GM21526 (cell line): ENCODE data around the gene ARHGAP35.
"Not testable (repeated sequence)": the region's sequence is repeated elsewhere in the genome, so short reads cannot be mapped to it uniquely, and the experiment has no call there.

Experiments
- ATAC-seq: cut with Tn5 transposase; IDR thresholded peaks from one replicate; pipeline ENCODE4 v1.9.1; 2021; ENCODE audit warnings: moderate library complexity; ENCODE audit not compliant: unreplicated experiment, low FRiP score

Gene ARHGAP35

DNA sequence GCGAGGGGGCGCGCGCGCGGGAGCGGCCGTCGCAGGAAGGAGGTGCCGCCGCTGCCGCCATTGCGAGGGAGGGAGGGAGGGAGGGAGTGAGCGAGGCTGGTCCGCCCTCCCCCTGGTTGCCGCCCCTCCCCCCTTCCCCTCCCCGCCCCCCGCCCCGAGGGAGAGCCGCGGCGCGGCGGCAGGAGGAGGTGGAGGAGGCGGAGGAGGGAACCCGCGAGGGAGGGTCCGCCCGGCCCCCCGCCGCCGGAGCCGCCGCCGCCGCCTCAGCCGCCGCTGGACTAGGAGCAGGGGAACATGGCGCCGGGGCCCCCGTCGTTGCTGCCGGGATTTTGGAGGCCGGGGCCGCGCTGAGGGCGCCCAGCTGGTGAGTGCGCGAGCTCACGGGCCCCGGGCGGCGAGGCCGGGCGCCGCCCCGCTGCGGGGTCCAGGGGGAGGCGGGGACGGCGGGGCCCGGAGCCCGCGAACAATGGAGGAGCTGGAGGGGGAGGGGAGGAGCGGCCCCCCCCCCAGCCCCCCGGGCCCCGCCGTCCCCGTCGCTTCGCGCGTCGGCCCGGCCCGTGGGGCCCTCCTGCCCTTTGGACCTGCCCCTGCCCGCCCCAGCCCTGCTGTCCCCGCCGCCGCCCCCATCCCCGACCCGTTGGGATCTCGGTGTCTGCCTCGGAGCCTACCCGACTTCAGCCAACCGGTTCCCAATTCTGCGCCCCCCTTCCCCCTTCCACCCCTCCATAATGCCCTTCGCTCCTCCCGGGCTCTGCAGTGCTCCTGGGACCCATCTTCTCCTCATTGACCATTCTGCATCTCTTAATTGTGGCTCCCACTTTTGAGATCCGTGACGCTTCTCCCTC lies at the start of gene ARHGAP35:
Gene ARHGAP35, plus strand, starts transcription at position 152 of the 845 bp plus-strand sequence. CDS start 57,679 bp downstream, outside the sequence.
- ATAC-seq: peak; percentile 5

DNA sequence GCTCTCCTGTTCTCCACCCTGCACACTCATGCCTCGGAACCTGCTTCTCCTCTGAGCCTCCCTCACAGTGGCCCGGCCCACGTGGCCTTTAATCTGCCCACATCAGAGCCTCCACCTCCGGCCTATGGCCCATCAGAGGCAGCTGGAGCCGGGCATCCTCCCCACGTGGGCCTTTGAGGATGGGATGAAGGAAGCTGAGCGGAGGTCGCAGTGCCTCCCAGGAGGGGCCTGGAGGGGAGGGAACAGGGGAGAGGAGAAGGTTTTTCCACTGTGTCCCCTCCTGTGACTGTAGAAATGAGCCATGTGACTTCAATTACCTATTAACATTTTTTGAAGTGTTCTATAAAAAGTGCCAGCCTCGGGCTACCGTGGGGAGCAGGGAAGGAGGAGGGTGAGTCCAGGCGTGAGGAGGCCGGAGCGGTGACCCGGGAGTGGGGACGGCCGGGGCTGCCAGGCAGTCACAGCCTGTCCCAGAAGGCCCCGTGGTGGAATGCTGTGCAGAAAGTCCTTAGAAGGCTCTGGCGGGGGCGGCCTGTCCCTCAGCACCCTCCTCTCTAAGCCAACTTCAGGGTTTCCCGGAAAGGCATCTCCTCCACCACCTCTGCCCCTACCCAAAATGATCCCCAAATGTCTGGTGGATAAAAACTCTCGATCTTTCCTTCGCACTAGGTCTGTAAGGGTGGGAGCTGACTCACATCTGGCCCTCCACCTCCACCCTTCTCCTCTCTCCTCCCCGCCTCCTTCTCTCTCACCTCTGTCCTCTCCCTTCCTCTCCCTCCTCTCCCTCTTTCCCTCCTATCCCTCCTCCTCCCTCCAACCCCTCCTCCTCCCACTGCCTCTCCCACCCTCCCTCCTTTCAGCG lies 47.6 kb upstream of the ARHGAP35 start:
- ATAC-seq: no peak

DNA sequence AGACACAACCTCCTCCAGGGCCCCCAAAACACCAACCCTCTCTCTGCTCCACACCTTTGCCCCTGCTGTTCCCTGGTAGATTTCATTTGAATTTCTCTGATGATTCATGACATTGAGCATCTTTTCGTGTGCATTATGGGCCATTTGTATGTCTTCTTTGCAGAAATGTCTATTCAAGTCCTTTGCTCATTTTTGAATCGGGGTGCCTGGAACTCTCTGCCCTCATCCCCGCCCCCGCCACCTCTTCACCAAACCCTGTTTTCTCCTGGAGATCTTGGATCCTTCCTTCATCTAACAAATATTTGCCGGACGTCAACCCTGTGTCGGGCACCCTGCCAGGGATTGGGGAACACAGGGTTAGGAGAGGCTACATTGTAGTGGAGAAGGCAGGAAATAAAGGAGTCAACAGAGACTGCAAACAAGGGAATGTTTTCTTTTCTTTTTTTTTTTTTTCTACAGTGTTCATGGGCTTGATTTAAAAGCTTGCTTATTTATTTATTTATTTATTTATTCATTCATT lies 46.9 kb upstream of the ARHGAP35 start:
- ATAC-seq: no peak

DNA sequence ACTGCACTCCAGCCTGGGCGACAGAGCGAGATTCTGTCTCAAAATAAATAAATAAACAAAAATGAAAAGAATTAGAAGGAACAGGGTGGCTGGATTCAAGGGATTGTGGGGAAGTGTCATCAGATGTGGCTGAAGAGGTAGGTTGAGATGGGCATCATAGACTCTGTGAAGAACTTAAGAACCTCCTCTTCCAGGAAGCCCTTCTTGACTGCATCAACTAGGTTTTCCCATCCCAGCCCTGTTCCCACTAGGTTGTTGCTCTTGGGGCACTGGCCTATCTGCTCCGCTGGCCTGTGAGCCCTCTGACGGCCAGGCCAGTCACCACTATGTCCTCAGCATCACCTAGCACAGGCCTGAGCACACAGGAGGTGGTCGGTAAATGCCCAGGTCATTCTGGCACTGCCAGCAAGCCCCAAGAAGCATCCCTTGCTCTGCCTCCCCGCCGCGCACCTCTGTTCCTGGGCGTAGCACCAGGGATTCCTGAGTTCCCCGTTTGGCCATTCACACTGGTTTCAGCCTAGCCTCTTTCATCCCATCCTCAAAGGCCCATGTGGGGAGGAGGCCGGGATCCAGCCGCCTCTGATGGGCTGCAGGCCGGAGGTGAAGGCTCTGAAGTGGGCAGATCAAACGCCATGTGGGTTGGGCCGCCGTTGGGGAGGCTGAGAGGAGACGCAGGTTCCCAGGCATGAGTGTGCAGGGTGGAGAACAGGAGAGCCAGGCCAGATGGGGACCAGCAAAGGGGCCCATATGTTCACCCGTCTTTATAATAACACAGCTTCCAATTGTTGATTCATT lies 44.8 kb upstream of the ARHGAP35 start:
- ATAC-seq: no peak

DNA sequence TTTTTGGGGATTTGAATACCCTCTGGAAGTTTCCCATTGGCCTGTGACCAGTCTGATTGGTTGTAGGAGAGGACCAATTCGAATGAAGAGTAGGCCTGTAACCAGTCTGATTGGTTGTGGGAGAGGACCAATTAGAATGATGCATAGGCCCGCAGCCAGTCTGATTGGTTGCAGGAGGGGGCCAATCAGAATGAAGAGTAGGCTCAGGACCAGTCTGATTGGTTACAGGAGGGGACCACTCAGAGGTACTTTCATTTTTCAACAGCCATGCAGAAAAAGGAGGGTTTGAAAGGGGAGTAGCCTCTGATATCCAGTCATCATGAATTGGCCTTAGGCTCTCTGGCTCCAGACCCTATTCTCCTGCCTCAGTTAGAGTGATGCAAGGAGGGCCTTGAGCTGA lies 42.0 kb upstream of the ARHGAP35 start:
- ATAC-seq: no peak

DNA sequence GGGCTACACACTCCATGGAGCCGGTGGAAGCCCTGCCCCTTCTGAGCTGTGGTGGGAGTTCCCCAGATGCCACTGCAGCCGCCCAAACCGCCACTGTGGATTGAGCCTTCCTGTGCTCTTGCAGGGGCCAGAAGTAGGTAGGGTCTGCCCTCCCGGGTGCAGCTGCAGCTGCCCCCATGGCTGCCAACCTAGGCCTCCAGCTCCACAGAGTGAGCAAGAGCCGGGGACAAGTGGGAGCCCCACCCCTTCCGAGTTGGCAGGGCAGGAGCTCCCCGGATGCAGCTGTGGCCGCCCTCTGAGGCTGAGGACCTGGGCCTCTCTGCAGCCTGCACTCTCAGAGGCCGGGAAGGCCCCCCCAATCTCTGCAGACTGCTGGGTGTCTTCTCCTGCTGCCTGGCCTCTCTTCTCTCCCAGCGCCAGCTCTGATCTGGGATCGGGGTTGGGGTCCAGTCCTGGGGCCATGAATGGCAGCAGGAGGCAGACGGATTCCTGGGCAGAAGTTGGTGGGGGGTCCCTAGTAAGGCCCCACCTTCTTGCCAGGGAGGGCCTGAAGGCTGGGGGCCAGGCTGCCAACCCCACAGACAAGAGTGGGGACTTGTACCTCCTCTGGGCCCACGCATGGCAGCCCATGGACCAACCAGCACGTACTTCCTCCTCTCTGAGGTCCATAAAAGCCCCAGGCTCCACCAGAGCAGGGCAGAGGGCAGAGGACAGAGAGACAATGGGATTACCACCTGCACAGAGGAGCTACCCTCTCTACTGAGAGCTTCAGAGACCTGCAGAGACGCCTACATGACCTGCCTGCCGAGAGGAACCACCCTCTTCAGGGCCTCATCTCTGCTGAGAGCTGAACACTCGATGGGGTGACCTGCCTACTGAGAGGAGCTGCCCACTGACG lies 39.0 kb upstream of the ARHGAP35 start:
- no peak for ATAC-seq

DNA sequence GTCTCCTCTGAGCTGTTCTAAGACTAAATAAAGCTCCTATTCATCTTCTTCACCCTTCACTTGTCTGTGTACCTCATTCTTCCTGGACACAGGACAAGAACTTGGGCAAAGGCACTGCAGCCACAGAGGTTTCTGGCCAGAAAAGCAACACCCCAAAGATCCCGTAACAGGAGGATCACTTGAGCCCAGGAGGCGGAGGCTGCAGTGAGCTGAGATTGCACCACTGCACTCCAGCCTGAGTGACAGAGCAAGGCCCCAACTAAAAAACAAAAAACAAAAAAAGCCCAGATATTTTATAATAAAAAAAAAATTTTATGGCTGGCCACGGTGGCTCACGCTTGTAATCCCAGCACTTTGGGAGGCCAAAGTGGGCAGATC lies 38.4 kb upstream of the ARHGAP35 start:
- ATAC-seq: not testable (repeated sequence)

DNA sequence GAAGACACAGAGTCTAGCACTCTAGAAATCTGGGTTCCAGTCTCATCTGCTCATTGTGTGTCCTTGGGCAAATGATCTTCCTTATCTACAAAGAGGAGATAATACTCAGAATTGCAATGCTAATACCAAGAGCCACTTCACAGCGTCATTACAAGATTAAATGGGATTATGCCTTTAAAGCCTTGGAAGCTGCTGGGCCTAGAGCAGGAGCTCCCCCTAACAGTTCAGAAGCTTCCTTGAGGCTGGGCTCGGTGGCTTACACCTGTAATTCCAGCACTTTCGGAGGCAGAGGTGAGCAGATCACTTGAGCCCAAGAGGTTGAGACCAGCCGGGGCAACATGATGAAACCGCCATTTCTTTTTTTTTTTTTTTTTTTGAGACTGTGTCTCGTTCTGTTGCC lies 37.7 kb upstream of the ARHGAP35 start:
- no peak for ATAC-seq

DNA sequence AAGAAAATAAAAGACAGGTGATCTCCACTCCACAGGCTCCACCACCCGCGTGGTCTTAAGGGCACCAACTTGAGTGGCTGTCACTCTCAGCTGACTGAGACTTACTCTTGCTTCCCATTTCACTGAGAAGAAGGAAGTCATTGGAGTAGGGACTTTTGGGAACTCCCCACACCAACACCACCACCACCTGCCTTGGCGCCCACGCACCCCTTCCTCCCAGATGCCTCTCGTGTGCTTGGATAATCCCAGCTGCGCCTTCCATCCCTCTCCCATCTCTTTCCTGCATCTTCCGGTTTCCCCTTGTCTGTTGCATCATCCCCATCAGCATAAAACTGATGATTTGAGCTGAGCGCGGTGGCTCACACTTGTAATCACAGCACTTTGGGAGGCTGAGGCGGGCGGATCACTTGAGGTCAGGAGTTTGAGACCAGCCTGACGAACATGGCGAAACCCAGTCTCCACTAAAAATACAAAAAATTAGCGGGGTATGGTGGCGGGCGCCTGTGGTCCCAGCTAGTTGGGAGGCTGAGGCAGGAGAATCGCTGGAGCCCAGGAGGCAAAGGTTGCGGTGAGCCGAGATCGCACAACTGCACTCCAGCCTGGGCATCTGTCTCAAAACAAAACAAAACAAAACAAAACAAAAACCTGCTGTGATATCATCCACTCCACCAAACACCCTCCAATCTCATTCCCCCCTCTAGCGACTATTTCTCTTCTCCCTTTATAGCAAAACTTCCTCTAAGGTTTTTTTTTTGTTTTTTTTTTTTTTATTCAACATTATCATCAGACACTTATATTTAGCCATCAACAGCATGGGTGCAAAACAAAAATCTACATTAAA lies 35.7 kb upstream of the ARHGAP35 start:
- no peak for ATAC-seq

DNA sequence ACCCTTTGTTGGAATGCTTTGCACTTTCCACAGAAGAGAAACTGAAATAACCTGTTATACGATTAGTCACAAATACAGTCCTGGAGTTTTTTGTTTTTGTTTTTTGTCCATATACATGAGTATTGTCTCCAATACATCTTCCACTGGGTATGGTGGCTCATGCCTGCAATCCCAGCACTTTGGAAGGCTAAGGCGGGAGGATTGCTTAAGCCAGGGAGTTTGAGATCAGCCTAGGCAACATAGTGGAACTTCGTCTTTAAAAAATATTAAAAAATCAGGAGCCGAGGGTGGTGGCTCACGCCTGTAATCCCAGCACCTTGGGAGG lies 35.1 kb upstream of the ARHGAP35 start:
- no peak for ATAC-seq

DNA sequence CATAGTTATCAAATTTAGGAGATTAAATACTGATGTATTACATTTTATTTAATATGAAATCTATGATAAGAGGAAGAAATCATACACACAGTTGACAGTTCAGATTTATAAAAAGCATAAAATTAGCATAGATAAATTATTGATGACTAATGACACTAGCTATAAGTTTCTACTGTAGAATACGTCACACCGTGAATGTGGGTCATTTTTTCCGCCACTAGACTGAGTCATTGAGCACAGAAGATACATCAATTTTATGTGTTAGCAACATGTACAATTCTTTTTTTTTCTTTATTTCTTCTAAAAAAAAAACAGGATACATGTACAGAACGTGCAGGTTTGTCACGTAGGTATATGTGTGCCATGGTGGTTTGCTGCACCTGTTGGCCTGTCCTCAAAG lies 32.3 kb upstream of the ARHGAP35 start:
- ATAC-seq: no peak

DNA sequence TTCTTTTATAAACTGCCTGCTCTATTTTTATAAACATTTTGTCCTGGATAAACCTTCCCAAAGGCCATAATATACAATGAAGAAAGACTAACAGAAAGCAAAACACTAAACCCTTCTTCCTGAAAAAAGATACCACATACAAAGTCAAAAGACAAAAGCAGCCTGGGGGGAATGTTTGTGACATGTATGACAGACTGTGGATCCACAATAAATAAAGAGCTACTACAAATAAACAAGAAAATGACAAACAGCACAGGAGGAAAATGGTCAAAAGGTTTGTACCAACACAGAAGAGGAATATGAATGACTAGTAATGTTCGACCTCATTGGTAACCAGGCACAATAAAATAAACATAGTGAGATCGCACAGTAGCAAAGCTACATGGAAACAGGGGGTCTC lies 29.9 kb upstream of the ARHGAP35 start:
- ATAC-seq: no peak

DNA sequence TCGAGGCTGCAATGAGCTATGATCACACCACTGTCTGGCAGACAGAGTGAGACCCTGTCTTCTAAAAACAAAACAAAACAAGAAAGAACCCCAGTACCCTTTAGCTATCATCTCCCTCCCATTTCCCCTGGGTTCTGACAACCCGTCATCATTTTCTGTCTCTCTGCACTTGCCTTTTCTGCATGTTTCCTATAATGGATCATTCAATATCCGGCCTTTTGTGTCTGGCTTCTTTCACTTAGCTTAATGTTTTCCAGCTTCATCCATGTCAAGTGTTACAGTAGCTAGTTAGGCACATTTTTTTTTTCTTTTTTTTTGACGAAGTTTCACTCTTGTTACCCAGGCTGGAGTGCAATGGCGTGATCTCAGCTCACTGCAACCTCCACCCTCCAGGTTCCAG lies 26.7 kb upstream of the ARHGAP35 start:
- ATAC-seq: no peak

DNA sequence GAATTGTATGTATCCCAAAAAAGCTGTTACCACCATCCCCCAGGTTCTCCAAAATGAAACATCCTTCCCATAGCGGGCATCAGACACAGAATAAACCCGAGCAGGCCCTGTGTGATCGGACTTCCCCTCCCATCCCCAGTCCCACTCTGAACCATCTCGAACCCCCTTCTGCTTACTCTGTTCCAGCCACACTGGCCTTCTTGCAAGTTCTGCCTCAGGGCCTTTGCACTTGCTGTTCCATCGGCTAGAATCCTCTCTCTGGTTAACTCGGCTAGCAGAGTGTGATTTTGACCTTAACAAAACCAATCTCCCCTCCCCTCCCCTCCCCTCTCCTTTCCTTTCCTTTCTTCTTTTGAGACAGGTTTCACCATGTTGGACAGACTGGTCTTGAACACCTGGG lies 25.8 kb upstream of the ARHGAP35 start:
- no peak for ATAC-seq

DNA sequence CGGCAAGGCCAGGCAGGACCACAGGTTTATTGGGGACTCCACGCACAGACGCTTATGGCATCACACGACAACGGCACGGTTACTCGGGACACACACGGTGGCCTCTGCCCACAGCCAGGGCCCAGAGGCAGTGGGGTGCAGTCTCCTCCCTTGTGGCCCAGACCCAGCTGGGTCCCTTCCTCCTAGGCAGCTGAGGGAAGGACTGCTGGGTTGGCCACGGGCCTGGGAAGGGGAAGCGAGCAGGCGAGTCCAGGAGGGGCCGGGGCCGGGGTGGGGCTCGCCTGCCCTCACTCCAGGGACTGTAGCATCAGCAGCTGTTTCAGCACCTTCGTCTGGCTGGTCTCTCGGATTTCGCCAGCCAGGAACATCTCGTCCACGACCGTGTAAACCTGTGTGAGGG lies 22.6 kb upstream of the ARHGAP35 start:
- no peak for ATAC-seq

DNA sequence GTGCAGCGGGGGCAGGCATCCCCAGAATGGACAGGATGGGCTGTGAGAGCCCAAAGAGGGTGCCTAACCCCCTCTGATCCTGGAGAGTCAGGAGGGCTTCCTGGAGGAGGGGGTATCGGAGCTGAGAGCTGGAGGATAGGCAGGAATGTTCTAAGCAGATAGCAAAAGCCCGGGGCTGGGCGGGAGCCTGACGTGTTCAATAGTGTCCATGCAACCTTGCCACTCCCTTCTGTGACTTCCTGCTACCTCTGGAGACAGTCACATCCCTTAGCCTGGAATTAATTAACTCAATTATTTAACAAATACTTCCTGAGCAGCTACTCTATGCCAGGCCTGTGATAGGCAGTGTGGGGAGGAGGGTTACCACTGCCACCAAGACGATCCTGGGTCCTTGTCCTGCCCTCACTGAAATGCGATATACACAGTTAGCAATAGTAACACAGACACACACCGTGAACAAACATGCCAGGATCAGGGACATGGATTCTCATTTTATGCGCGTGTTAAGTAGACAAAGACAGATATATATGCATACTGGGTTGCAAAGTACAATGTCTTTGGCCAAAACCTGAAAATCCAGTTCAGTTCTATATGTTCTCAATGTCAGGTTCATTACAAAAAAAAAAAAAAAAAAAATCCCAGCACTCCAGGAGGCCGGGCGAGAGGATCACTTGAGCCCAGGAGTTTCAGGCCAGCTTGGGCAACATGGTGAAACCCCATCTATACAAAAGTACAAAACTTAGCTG lies 20.9 kb upstream of the ARHGAP35 start:
- no peak for ATAC-seq

DNA sequence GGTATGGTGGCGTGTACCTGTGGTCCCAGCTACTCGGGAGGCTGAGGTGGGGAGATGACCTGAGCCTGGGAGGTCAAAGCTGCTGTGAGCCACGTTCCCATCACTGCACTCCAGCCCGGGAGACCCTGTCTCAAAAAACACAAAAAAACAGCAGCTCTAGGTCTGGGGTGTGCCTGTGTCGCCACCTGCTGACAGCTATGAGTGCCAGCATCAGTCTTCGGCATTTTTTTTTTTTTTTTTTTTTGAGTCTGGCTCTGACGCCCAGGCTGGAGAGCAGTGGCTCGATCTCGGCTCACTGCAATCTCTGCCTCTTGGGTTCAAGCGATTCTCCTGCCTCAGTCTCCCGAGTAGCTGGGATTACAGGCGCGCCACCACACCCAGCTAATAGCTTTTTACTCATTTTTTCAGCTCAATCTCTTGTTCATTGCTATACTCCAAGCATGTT lies 20.3 kb upstream of the ARHGAP35 start:
- ATAC-seq: no peak

DNA sequence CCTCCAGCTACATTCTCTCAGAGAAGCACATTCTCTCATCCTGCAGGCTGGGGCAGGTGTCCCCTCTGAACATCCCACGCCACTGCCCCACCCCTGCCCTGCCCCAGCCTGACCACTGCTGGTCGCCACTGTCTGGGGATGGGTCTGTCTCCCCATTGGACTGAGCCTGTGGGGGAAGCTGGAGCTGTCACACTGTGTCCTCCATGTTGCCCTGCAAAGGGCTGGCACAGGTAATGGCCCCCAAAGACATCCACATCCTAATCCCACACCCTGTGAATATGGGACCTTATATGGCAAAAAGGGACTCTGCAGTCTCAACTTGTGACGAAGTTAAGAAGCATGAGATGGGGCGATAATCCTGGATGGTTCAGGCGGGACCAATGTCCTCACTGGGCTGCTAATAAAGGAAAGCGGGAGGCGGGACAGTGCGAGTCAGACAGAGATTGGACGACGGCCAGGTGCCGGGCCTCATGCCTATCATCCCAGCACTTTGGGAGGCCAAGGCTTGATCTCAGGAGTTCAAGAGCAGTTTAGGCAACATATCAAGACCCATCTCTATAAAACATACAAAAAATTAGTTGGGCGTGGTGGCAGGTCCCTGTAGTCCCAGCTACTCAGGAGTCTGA lies 19.2 kb upstream of the ARHGAP35 start:
- ATAC-seq: no peak
